Dendritic cell treated with granulocyte-macrophage colony-stimulating factor and Interleukin-4, amounts not matched to agents 40 ng/mL and 50 ng/mL, for 4 days (primary cell): ENCODE results near the gene GALNT12.

ENCODE experiments used
- H3K27ac Mint-ChIP-seq: one replicate; pipeline ENCODE4 v1.8.0; 2022; ENCODE audit warnings: mild to moderate bottlenecking, mixed read lengths
- H3K27me3 Mint-ChIP-seq: one replicate; pipeline ENCODE4 v1.8.0; 2022; ENCODE audit warnings: mild to moderate bottlenecking, mixed read lengths
- H3K36me3 Mint-ChIP-seq: one replicate; pipeline ENCODE4 v1.8.0; 2022; ENCODE audit warnings: low read depth, mixed read lengths
- H3K4me1 Mint-ChIP-seq: one replicate; pipeline ENCODE4 v1.8.0; 2022; ENCODE audit warnings: low read depth, mixed read lengths
- H3K4me3 Mint-ChIP-seq: one replicate; pipeline ENCODE4 v1.8.0; 2022; ENCODE audit warnings: mild to moderate bottlenecking, moderate library complexity, mixed read lengths
- H3K9me3 Mint-ChIP-seq: one replicate; pipeline ENCODE4 v1.8.0; 2022; ENCODE audit warnings: mixed read lengths
- intact Hi-C: fragments of 100-400 bp; cut with micrococcal nuclease; formaldehyde crosslinking; loops from one replicate; pipeline ENCODE4 v1.15.0; 2022

The GALNT12 gene, protein sequence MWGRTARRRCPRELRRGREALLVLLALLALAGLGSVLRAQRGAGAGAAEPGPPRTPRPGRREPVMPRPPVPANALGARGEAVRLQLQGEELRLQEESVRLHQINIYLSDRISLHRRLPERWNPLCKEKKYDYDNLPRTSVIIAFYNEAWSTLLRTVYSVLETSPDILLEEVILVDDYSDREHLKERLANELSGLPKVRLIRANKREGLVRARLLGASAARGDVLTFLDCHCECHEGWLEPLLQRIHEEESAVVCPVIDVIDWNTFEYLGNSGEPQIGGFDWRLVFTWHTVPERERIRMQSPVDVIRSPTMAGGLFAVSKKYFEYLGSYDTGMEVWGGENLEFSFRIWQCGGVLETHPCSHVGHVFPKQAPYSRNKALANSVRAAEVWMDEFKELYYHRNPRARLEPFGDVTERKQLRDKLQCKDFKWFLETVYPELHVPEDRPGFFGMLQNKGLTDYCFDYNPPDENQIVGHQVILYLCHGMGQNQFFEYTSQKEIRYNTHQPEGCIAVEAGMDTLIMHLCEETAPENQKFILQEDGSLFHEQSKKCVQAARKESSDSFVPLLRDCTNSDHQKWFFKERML

DNA sequence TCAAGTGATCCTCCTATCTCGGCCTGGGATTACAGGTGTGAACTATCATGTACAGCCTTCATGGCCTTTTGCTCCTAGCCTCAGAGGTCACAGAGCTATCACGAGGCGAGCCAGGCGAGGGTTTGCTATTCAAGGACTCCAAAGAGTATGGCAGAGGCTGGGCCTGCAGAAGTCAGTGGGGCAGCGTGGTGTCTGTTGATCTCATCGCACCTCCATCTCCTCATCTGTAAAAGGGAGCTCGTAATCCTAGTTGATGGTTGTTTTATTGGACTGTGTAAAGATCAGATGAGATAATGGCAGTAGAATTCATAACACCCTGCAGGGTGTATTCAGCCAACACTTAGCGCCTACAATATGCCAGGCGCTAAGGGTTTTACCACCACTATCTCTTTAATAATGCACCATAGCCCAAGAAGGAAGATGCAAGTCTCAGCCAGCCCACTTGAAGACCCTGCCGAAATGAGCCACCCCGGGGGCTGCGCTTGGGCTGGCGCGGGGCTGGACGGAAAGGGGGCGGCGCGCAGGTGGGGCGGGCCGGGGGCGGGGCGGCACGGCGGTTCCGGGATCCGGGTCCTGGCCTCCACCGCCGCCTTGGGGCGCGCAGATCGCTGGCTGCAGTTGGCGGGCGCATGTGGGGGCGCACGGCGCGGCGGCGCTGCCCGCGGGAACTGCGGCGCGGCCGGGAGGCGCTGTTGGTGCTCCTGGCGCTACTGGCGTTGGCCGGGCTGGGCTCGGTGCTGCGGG is at the start of gene GALNT12:
Gene GALNT12, plus strand, starts transcription at position 601 of the 744 bp plus-strand sequence. Its CDS starts 29 bp downstream, at position 630.
- Mint-ChIP-seq H3K4me3 (peak within 1 kb of the TSS; percentile 72), H3K4me1 (peaks cover 52% of the 10 kb centered on the region), H3K27ac (no peak within 1 kb of the TSS), H3K9me3 (no peaks in the 10 kb centered on the region), H3K27me3 (peaks cover 55% of the 10 kb centered on the region), H3K36me3 (no peaks in the 10 kb centered on the region)
- intact Hi-C loops: no loop called here

DNA sequence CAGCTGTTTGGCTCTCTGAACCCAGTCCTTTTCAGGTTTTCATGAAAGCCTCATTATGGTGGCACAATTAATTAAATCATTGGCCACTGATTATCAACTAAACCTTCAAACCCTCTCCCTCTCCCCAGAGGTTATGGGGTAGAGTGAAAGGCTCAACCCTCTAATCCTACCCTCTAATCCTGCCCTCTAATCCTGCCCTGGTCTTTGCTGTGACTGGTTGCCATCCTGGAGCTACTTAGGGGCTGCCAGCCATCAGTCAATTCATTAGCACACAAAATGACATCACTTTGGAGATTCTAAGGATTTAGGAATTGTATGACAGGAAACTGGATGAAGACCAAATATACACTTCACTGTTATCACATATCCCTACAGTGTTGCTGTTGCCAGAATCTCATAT is 47.2 kb upstream of the GALNT12 start:
- Mint-ChIP-seq H3K27me3 (no peaks in the 10 kb centered on the region), H3K4me3 (no peak overlapping the region), H3K27ac (no peak overlapping the region), H3K9me3 (peaks cover 23% of the 10 kb centered on the region), H3K4me1 (peaks cover 8% of the 10 kb centered on the region), H3K36me3 (no peaks in the 10 kb centered on the region)
- intact Hi-C loops: no loop called here

DNA sequence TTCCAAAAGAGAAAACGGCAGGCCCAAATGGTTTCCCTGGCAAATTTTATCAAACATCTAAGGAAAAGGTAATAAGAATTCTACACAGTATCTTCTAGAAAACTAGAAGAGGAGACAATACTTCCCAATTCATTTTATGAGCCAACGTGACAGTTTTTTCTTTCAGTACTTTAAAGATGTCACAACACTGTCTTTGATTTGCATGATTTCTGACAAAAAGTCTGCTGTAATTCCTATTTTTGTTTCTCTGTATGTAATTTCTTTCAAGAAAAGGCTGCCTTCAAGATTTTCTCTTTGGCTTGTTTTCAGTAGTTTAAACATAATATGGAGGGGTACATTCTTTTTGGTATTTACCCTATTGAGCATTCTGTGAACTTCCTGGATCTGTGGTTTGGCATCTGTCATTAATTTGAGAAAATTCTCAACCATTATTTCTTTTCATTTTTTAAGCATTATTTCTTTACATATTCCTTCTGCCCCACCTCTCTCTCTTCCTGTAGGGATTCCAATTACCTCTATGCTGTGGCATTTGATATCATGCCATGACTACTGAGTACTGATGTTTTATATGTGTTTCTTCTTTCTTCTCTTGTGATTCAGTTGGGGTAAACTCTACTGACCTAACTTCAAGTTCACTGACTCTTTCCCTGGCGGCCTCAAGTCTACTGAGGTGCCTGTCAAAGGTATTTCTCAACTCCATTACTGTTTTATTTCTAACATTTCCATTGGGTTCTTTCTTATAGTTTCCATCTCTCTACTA is 43.3 kb upstream of the GALNT12 start:
- H3K36me3 Mint-ChIP-seq: no peaks in the 10 kb centered on the region

GRCh38 chr9:98765256-98765655 is 42.2 kb upstream of the GALNT12 start:
- no peak overlapping the region for H3K4me3 Mint-ChIP-seq
- H3K36me3 Mint-ChIP-seq: no peaks in the 10 kb centered on the region
- peaks cover 20% of the 10 kb centered on the region for H3K4me1 Mint-ChIP-seq
- H3K27ac Mint-ChIP-seq: no peak overlapping the region
- peaks cover 8% of the 10 kb centered on the region for H3K9me3 Mint-ChIP-seq
- intact Hi-C loops: no loop called here
- H3K27me3 Mint-ChIP-seq: no peaks in the 10 kb centered on the region

More for the DNA sequence above, 43.3 kb upstream of the GALNT12 start:
- intact Hi-C loops: no loop called here
- H3K4me1 Mint-ChIP-seq: peaks cover 20% of the 10 kb centered on the region
- no peaks in the 10 kb centered on the region for H3K27me3 Mint-ChIP-seq
- no peak overlapping the region for H3K27ac Mint-ChIP-seq
- peaks cover 10% of the 10 kb centered on the region for H3K9me3 Mint-ChIP-seq
- no peak overlapping the region for H3K4me3 Mint-ChIP-seq

DNA sequence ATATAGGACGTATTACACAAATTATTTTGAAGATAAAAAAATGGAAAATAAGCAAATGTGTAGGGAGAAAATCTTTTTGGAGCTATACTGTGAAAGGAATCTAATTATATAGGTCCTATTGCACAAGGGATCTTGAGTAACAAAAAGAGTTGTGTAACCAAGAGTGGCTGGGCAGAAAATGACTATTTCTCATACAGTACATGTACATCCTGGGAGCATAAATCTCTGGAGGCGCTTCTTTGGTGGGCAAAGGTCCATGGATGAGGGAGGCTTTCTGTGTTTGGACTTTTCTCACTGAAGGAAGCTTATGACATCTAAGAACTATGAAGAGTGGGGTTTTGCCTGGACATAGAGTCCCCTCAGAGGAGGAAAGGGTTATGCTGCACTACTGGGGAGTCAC is 40.9 kb upstream of the GALNT12 start:
- intact Hi-C loops: no loop called here
- Mint-ChIP-seq H3K9me3 (peaks cover 8% of the 10 kb centered on the region), H3K27ac (no peak overlapping the region), H3K36me3 (no peaks in the 10 kb centered on the region), H3K27me3 (no peaks in the 10 kb centered on the region), H3K4me3 (no peak overlapping the region), H3K4me1 (peaks cover 20% of the 10 kb centered on the region)

GRCh38 chr9:98767196-98767595 is 40.3 kb upstream of the GALNT12 start:
- H3K27ac Mint-ChIP-seq: no peak overlapping the region
- H3K36me3 Mint-ChIP-seq: no peaks in the 10 kb centered on the region
- peaks cover 8% of the 10 kb centered on the region for H3K9me3 Mint-ChIP-seq
- no peak overlapping the region for H3K4me3 Mint-ChIP-seq
- intact Hi-C loops: no loop called here
- no peaks in the 10 kb centered on the region for H3K27me3 Mint-ChIP-seq
- peaks cover 20% of the 10 kb centered on the region for H3K4me1 Mint-ChIP-seq

- H3K4me1 Mint-ChIP-seq: peaks cover 20% of the 10 kb centered on the region
- no peaks in the 10 kb centered on the region for H3K27me3 Mint-ChIP-seq
- H3K4me3 Mint-ChIP-seq: no peak overlapping the region
- intact Hi-C loops: no loop called here
- H3K9me3 Mint-ChIP-seq: peaks cover 8% of the 10 kb centered on the region
- no peak overlapping the region for H3K27ac Mint-ChIP-seq
- H3K36me3 Mint-ChIP-seq: no peaks in the 10 kb centered on the region
These were observed 39.6 kb upstream of the GALNT12 start for GRCh38 chr9:98767915-98768314.

- no peak overlapping the region for H3K27ac Mint-ChIP-seq
- intact Hi-C loops: no loop called here
- H3K27me3 Mint-ChIP-seq: no peaks in the 10 kb centered on the region
- peaks cover 8% of the 10 kb centered on the region for H3K9me3 Mint-ChIP-seq
- no peak overlapping the region for H3K4me3 Mint-ChIP-seq
- peaks cover 20% of the 10 kb centered on the region for H3K4me1 Mint-ChIP-seq
- no peaks in the 10 kb centered on the region for H3K36me3 Mint-ChIP-seq
These were observed 39.1 kb upstream of the GALNT12 start for GRCh38 chr9:98768344-98768743.

GRCh38 chr9:98770717-98771116 is 36.8 kb upstream of the GALNT12 start:
- Mint-ChIP-seq H3K27ac (no peak overlapping the region), H3K4me1 (peaks cover 13% of the 10 kb centered on the region), H3K27me3 (no peaks in the 10 kb centered on the region), H3K9me3 (no peaks in the 10 kb centered on the region), H3K36me3 (no peaks in the 10 kb centered on the region), H3K4me3 (no peak overlapping the region)
- intact Hi-C loops: no loop called here

DNA sequence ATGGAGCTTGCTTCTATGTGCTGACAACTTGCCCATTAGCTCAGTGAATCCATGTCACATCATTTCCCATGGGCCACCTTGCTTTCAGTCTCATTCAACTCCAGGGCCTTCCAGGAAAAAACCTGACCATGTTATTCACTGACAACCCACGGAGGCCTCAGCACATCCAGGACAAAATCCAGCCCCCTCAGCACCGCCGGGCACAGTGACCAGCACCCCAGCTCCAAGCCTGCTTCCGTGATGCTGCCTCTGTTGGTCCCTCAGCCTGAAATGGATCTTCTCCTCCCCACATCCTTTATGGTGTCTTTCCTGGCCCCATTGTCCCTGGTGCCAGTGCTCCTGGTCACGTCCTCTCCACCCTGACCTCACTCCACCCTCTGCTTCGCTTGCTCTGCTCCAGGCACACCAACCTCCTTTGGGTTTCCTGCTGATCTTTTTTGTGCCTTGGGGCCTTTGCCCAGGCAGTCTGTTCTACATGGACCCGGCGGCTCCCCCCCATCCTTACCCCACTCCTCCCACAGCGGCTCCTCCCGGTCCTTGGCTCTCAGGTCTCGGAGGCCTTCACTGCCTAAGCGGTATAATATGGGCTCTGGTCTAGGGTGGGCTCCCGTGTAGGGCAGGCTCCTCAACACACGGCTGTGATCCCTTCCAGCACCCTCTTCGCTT is 36.1 kb upstream of the GALNT12 start:
- no peaks in the 10 kb centered on the region for H3K36me3 Mint-ChIP-seq
- intact Hi-C loops: no loop called here

DNA sequence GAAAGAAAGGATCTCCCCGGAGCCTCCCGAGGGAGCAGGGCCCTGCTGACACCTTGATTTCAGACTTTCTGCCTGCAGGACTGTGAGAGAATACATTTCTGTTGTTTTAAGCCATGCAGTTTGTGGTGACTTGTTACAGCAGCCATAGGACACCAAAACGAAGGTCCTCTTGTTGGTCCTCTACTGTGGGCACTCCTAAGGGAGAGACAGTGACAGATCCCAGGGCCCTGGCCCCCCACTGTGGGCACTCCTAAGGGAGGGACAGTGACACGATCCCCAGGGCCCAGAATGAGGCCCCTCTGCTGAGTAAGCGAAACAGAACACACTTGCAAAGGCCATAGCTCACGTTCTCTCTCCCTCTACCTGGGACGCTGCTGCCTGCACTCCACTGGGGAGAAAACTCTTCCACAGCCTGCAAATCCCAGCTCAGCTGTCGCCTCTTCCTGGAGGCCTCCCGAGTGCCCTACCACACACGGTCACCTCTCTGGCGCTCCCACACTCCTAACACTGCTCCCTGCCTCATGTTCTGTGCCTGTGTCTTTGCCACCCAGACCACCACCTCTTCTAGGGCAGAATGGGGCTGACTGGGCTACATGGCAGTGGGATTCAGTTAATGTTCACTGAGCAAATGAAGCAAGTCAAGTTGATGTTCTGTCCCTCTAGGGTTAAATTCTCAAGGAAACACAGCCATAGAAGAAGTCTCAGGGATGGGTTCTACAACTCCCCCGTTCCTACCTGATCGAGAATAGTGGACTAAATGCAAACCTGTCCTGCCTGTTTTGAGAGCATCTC is 34.9 kb upstream of the GALNT12 start:
- H3K27me3 Mint-ChIP-seq: no peaks in the 10 kb centered on the region
- no peak overlapping the region for H3K4me3 Mint-ChIP-seq
- no peaks in the 10 kb centered on the region for H3K36me3 Mint-ChIP-seq
- H3K27ac Mint-ChIP-seq: no peak overlapping the region
- H3K9me3 Mint-ChIP-seq: no peaks in the 10 kb centered on the region
- intact Hi-C loops: no loop called here
- H3K4me1 Mint-ChIP-seq: peaks cover 1% of the 10 kb centered on the region

More for the DNA sequence above, 36.1 kb upstream of the GALNT12 start:
- H3K4me1 Mint-ChIP-seq: peaks cover 13% of the 10 kb centered on the region
- H3K27me3 Mint-ChIP-seq: no peaks in the 10 kb centered on the region
- no peak overlapping the region for H3K4me3 Mint-ChIP-seq
- H3K27ac Mint-ChIP-seq: no peak overlapping the region
- no peaks in the 10 kb centered on the region for H3K9me3 Mint-ChIP-seq

DNA sequence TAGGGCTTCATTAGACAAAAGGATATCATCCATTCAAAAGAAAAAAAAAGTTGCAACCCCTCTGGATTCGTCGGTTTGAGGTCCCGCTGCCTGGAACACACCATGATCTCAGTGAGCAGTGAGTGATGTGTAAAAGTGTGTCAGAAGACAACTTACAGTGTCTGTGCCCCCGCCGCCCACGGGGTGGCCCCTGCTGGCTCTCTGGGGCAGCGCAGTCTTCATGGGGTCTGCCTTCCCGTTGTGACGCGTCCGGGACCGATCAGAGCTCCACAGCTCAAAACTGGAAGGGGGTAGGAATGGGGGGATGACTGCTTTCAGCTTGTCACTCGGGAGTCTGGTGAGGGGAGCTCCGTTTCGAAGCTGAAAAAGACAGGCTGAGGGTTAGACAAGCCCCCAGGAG is 33.7 kb upstream of the GALNT12 start:
- H3K36me3 Mint-ChIP-seq: no peaks in the 10 kb centered on the region
- no peak overlapping the region for H3K4me3 Mint-ChIP-seq
- no peaks in the 10 kb centered on the region for H3K4me1 Mint-ChIP-seq
- H3K27me3 Mint-ChIP-seq: no peaks in the 10 kb centered on the region
- intact Hi-C loops: loop anchor here (2.0 kb wide), 1 partner anchor 459 kb away; no protein-coding TSS in a partner anchor
- no peak overlapping the region for H3K27ac Mint-ChIP-seq
- no peaks in the 10 kb centered on the region for H3K9me3 Mint-ChIP-seq
